OCI-LY7 (cell line): Measurements from ENCODE around the gene JAML. TPM values are rescaled to one million over a fixed set of nuclear protein-coding genes. Genes with fewer than 3 reads are reported as not detected.

Experiments used
- Bru-seq: library from RNA; stranded (reverse); fragments of 400-500 nt; gene quantifications from one replicate; lab custom pipeline; 2021; lab: Mats Ljungman, UMichigan
- BruChase-seq, 2 experiments: library from RNA; stranded (reverse); fragments of 400-500 nt; gene quantifications; one replicate each; lab custom pipeline; 2021; lab: Mats Ljungman, UMichigan
- BruUV-seq: library from RNA; stranded (reverse); fragments of 400-500 nt; replicated peaks from 2 replicates; lab custom pipeline; 2021; lab: Mats Ljungman, UMichigan
- CTCF ChIA-PET: fragments of 300-600 bp; sonication (Branson Sonifier 250); formaldehyde crosslinking; loops from one replicate; lab custom pipeline; 2022; ENCODE audit warnings: antibody characterized with exemption; ENCODE audit not compliant: unreplicated experiment; lab: Charles Lee
- POLR2A ChIA-PET: fragments of 300-600 bp; sonication (Branson Sonifier 250); formaldehyde crosslinking; loops from one replicate; lab custom pipeline; 2022; ENCODE audit warnings: antibody characterized with exemption; lab: Charles Lee
- DNase-seq: peaks from one replicate; pipeline ENCODE4 v3.0.0-alpha.2; 2015; ENCODE audit warnings: low spot score
- H2AFZ ChIP-seq: fragments of 200-600 bp; sonication (generic), shearing (Covaris generic); 2 replicates; pipeline ENCODE4 v1.6.1; 2014; ENCODE audit warnings: mild to moderate bottlenecking, antibody characterized with exemption, low read length, moderate library complexity
- H3K27ac ChIP-seq: fragments of 200-600 bp; sonication (generic); 2 replicates; pipeline ENCODE4 v1.5.1; 2014; ENCODE audit warnings: mixed run types, low read depth, mild to moderate bottlenecking, moderate library complexity, low read length, inconsistent platforms; ENCODE audit not compliant: poor library complexity, severe bottlenecking
- H3K36me3 ChIP-seq: fragments of 200-600 bp; sonication (generic); 2 replicates; pipeline ENCODE4 v1.6.1; 2014; ENCODE audit warnings: mild to moderate bottlenecking, antibody characterized with exemption, low read length, moderate library complexity, mixed read lengths; ENCODE audit not compliant: insufficient read depth
- H3K4me1 ChIP-seq: fragments of 200-600 bp; sonication (generic); 2 replicates; pipeline ENCODE4 v1.5.1; 2014; ENCODE audit warnings: mild to moderate bottlenecking, low read length; ENCODE audit not compliant: insufficient read depth, poor library complexity, severe bottlenecking
- H3K4me2 ChIP-seq: fragments of 200-600 bp; sonication (generic); 2 replicates; pipeline ENCODE4 v1.6.1; 2014; ENCODE audit warnings: mild to moderate bottlenecking, low read length
- H3K4me3 ChIP-seq: fragments of 200-600 bp; sonication (generic); 2 replicates; pipeline ENCODE4 v1.5.1; 2014; ENCODE audit warnings: mild to moderate bottlenecking, low read depth, low read length; ENCODE audit not compliant: poor library complexity, severe bottlenecking
- H3K79me2 ChIP-seq: fragments of 200-600 bp; sonication (generic); 2 replicates; pipeline ENCODE4 v1.6.1; 2016; ENCODE audit warnings: low read depth, mild to moderate bottlenecking, low read length, moderate library complexity, mixed read lengths; ENCODE audit not compliant: insufficient read depth
- H3K9me2 ChIP-seq: fragments of 200-600 bp; sonication (generic); 2 replicates; pipeline ENCODE4 v1.6.1; 2016; ENCODE audit warnings: mild to moderate bottlenecking, low read length, mixed read lengths; ENCODE audit not compliant: insufficient read depth
- H3K9me3 ChIP-seq: fragments of 200-600 bp; sonication (generic); 2 replicates; pipeline ENCODE4 v1.6.1; 2014; ENCODE audit warnings: mild to moderate bottlenecking, mixed run types, low read length, mixed read lengths
- H4K20me1 ChIP-seq: fragments of 200-600 bp; sonication (generic); 2 replicates; pipeline ENCODE4 v1.6.1; 2014; ENCODE audit warnings: mild to moderate bottlenecking, antibody characterized with exemption, low read length, moderate library complexity, mixed read lengths; ENCODE audit not compliant: insufficient read depth
- CTCF ChIP-seq: fragments of 200-600 bp; sonication (generic); conservative IDR thresholded peaks from 2 replicates; pipeline ENCODE4 v1.5.1; 2014; ENCODE audit warnings: mild to moderate bottlenecking, antibody characterized with exemption, low read length, moderate library complexity, mixed read lengths
- EZH2phosphoT487 ChIP-seq: fragments of 200-600 bp; sonication (generic); IDR thresholded peaks from 2 replicates; pipeline ENCODE4 v1.6.1; 2018; ENCODE audit warnings: low read depth, borderline replicate concordance, mild to moderate bottlenecking, mixed run types, antibody characterized with exemption, low read length, moderate library complexity, mixed read lengths
- intact Hi-C: fragments of 100-400 bp; cut with micrococcal nuclease; formaldehyde crosslinking; loops from one replicate; pipeline ENCODE4 v1.10.0; 2022; ENCODE audit not compliant: unreplicated experiment
- long read RNA-seq: library from polyadenylated mRNA; stranded (forward); transcript quantifications from one replicate; pipeline ENCODE4 v2.0.0, GENCODE V29; 2022
- total RNA-seq, 2 experiments: library from RNA; depleted of rRNA in 1 of 2; stranded (reverse); fragments of >200 nt in 1 of 2; shearing (Covaris generic) in 1 of 2; gene quantifications; 2 replicates each; pipeline ENCODE4 v1.2.3, GENCODE V29; 2014 to 2022

JAML gene
- 0.73 and 1.4 TPM in 2 replicates for total RNA-seq (2014; rRNA removed; shearing (Covaris generic))
- total RNA-seq (2022), result 0.63 and 0.74 TPM in 2 replicates
- percentile 25 among the genes with signal in this experiment for Bru-seq, nascent RNA
- BruChase-seq, experiment 1, labeled RNA remaining after a 6-hour chase, result percentile 17 among the genes with signal in this experiment
- BruChase-seq, experiment 2, labeled RNA remaining after a 2-hour chase, result percentile 24 among the genes with signal in this experiment
- long read RNA-seq, partial matches to known transcripts, result 1 of 1 reads
- long read RNA-seq, other reads (novel, unspliced or antisense), result 0 of 1 reads

- peak; percentile 51 for DNase-seq
- H3K27ac ChIP-seq, result no peak within 1 kb of the TSS
Observed at GRCh38 chr11:118224511-118225188, at the start of gene JAML. TSS of gene JAML (minus strand) at chr11:118225011. CDS start at chr11:118214866, 10,145 bp downstream.

GRCh38 chr11:118274186-118274585 is 49.4 kb upstream of the JAML start:
- intact Hi-C loops, result no loop called here
- H4K20me1 ChIP-seq, result no peaks in the 10 kb centered on the region
- no peak overlapping the region for H2AFZ ChIP-seq
- H3K9me2 ChIP-seq, result no peaks in the 10 kb centered on the region
- H3K9me3 ChIP-seq, result no peaks in the 10 kb centered on the region
- no peak overlapping the region for H3K4me2 ChIP-seq
- no peak for DNase-seq
- TF ChIP-seq EZH2phosphoT487, result no peak
- TF ChIP-seq CTCF, result no peak
- no peaks in the 10 kb centered on the region for H3K36me3 ChIP-seq
- ChIA-PET CTCF (no interaction called here), POLR2A (interaction anchor here (0.7 kb wide), 1 partner anchor 14 kb away, joined by 3 read pairs; no protein-coding TSS in a partner anchor)
- no peak overlapping the region for H3K27ac ChIP-seq
- H3K4me3 ChIP-seq, result no peak overlapping the region
- BruUV-seq, result no TSS peak
- peaks cover 6% of the 10 kb centered on the region for H3K4me1 ChIP-seq
- H3K79me2 ChIP-seq, result no peaks in the 10 kb centered on the region

More at GRCh38 chr11:118224511-118225188, at the start of gene JAML:
- Histone ChIP-seq H3K4me3 (no peak within 1 kb of the TSS), H3K4me2 (peak within 1 kb of the TSS; percentile 10; the same call in 1 of the 2 replicates), H3K36me3 (no peaks in the 10 kb centered on the region), H3K9me3 (no peaks in the 10 kb centered on the region), H2AFZ (peak within 1 kb of the TSS; percentile 59; the same call in 1 of the 2 replicates), H3K79me2 (no peaks in the 10 kb centered on the region), H3K4me1 (peaks cover 21% of the 10 kb centered on the region), H4K20me1 (no peaks in the 10 kb centered on the region), H3K9me2 (no peaks in the 10 kb centered on the region)
- CTCF ChIA-PET, result interaction anchor here (1.0 kb wide), 1 partner anchor 10 kb away, joined by 4 read pairs; no protein-coding TSS in a partner anchor
- POLR2A ChIA-PET, result interaction anchor here (0.6 to 1.4 kb wide), 5 partner anchors 10 to 260 kb away, joined by 3 to 13 read pairs (median 3); no protein-coding TSS in a partner anchor
- BruUV-seq, result no TSS peak
- no peak for TF ChIP-seq CTCF
- TF ChIP-seq EZH2phosphoT487, result no peak
- intact Hi-C loops, result no loop called here
